ENCODE measurements around the gene CDC42BPB. TPM values are rescaled to one million over a fixed set of nuclear protein-coding genes. Genes with fewer than 3 reads are reported as not detected.

Gene CDC42BPB
- total RNA-seq, 2 experiments from 2014 or later = 6.6 to 7.6 TPM

- Mint-ChIP-seq H3K9me3 (no peaks in the 10 kb centered on the region), H3K27ac (no peak overlapping the region), H3K27me3 (no peaks in the 10 kb centered on the region), H3K36me3 (ENCODE audit: low read depth) (peaks cover 19% of the 10 kb centered on the region), H3K4me3 (no peak overlapping the region), H3K4me1 (ENCODE audit: low read depth) (no peaks in the 10 kb centered on the region)
- Histone ChIP-seq H3K9me3 (ENCODE audit: control insufficient read depth in 1 of 2, insufficient read depth in 1 of 2, low read length in 2 of 2) (no peaks in the 10 kb centered on the region), H3K4me3 (ENCODE audit: low read length) (no peak overlapping the region), H3K36me3 (ENCODE audit: insufficient read depth, low read length) (peaks cover 11% of the 10 kb centered on the region), H3K4me1 (ENCODE audit: insufficient read depth, low read length) (no peaks in the 10 kb centered on the region), H3K27ac (ENCODE audit: low read depth in 1 of 2, low read length in 2 of 2) (no peak overlapping the region), H3K27me3 (ENCODE audit: control insufficient read depth in 1 of 2, insufficient read depth in 2 of 2, low read length in 2 of 2) (no peaks in the 10 kb centered on the region)
- DNase-seq (no peak), ATAC-seq (ENCODE audit: poor library complexity) (no peak)
- intact Hi-C loops (cut with DNase I, micrococcal nuclease) = no loop called here
- ChIA-PET CTCF (no interaction called here), POLR2A (no interaction called here)
- TF ChIP-seq CTCF (IDR thresholded peaks at IDR 0.05) = no peak
These were observed 145.2 kb downstream of the CDC42BPB start for GRCh38 chr14:102911991-102912761.

GRCh38 chr14:102911541-102911951 lies 145.8 kb downstream of the CDC42BPB start:
- Mint-ChIP-seq H3K27ac (no peak overlapping the region), H3K4me1 (ENCODE audit: low read depth) (no peaks in the 10 kb centered on the region), H3K4me3 (no peak overlapping the region), H3K36me3 (ENCODE audit: low read depth) (peaks cover 22% of the 10 kb centered on the region), H3K9me3 (no peaks in the 10 kb centered on the region), H3K27me3 (no peaks in the 10 kb centered on the region)
- Histone ChIP-seq H3K36me3 (ENCODE audit: insufficient read depth, low read length) (peaks cover 17% of the 10 kb centered on the region), H3K27me3 (ENCODE audit: control insufficient read depth in 1 of 2, insufficient read depth in 2 of 2, low read length in 2 of 2) (no peaks in the 10 kb centered on the region), H3K4me1 (ENCODE audit: insufficient read depth, low read length) (no peaks in the 10 kb centered on the region), H3K4me3 (ENCODE audit: low read length) (no peak overlapping the region), H3K27ac (ENCODE audit: low read depth in 1 of 2, low read length in 2 of 2) (no peak overlapping the region), H3K9me3 (ENCODE audit: control insufficient read depth in 1 of 2, insufficient read depth in 1 of 2, low read length in 2 of 2) (no peaks in the 10 kb centered on the region)
- DNase-seq = no peak
- CTCF ChIA-PET = no interaction called here
- no peak for ATAC-seq (ENCODE audit: poor library complexity)
- intact Hi-C loops (cut with DNase I, micrococcal nuclease) = no loop called here
- POLR2A ChIA-PET = no interaction called here
- no peak for TF ChIP-seq CTCF (IDR thresholded peaks at IDR 0.05)

- no peak for DNase-seq
- H3K9me3 Mint-ChIP-seq = no peaks in the 10 kb centered on the region
- Histone ChIP-seq H3K27me3 (ENCODE audit: control insufficient read depth in 1 of 2, insufficient read depth in 2 of 2, low read length in 2 of 2) (no peaks in the 10 kb centered on the region), H3K36me3 (ENCODE audit: insufficient read depth, low read length) (peaks cover 24% of the 10 kb centered on the region), H3K4me1 (ENCODE audit: insufficient read depth, low read length) (no peaks in the 10 kb centered on the region), H3K9me3 (ENCODE audit: control insufficient read depth in 1 of 2, insufficient read depth in 1 of 2, low read length in 2 of 2) (no peaks in the 10 kb centered on the region), H3K27ac (ENCODE audit: low read depth in 1 of 2, low read length in 2 of 2) (no peak overlapping the region), H3K4me3 (ENCODE audit: low read length) (no peak overlapping the region)
- intact Hi-C loops (cut with DNase I, micrococcal nuclease) = no loop called here
- ChIA-PET CTCF (no interaction called here), POLR2A (no interaction called here)
- no peak overlapping the region for H3K4me3 Mint-ChIP-seq
- no peak for TF ChIP-seq CTCF (IDR thresholded peaks at IDR 0.05)
- H3K27ac Mint-ChIP-seq = no peak overlapping the region
- H3K4me1 Mint-ChIP-seq (ENCODE audit: low read depth) = no peaks in the 10 kb centered on the region
- ATAC-seq (ENCODE audit: poor library complexity) = no peak
- peaks cover 33% of the 10 kb centered on the region for H3K36me3 Mint-ChIP-seq (ENCODE audit: low read depth)
- H3K27me3 Mint-ChIP-seq = no peaks in the 10 kb centered on the region
These were observed 146.9 kb downstream of the CDC42BPB start for GRCh38 chr14:102910442-102910841.
